Measurements from ENCODE around the gene DHX29.

The DHX29 gene

DNA sequence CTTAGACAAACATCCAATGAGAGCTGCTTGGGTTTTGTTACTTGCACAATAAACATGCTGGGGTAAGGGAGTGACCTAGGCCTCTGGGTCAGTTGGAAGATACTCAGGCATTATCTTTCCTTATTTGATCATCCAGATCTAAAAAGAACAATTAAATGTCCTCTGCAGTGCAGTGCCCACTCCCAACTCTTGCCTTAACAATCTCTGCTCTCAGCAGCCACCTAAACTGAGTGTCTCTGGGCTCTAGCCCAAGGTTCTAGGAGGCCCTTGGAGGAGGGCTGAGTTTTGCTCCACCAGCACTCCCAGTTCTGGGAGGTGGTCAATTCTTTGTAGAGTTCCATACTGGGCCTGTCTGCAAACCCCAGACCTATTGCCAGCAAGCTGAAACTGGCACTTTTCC is 82.1 kb downstream of the DHX29 start:
- no peak overlapping the region for H3K4me3 ChIP-seq (ENCODE audit: low read depth, low read length)
- H3K27me3 ChIP-seq, result peaks cover 98% of the 10 kb centered on the region
- H3K4me1 ChIP-seq, result no peaks in the 10 kb centered on the region
- no peaks in the 10 kb centered on the region for H3K36me3 ChIP-seq
- no peak for DNase-seq
- TF ChIP-seq, protein P1, sequence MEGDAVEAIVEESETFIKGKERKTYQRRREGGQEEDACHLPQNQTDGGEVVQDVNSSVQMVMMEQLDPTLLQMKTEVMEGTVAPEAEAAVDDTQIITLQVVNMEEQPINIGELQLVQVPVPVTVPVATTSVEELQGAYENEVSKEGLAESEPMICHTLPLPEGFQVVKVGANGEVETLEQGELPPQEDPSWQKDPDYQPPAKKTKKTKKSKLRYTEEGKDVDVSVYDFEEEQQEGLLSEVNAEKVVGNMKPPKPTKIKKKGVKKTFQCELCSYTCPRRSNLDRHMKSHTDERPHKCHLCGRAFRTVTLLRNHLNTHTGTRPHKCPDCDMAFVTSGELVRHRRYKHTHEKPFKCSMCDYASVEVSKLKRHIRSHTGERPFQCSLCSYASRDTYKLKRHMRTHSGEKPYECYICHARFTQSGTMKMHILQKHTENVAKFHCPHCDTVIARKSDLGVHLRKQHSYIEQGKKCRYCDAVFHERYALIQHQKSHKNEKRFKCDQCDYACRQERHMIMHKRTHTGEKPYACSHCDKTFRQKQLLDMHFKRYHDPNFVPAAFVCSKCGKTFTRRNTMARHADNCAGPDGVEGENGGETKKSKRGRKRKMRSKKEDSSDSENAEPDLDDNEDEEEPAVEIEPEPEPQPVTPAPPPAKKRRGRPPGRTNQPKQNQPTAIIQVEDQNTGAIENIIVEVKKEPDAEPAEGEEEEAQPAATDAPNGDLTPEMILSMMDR (IDR thresholded peaks at IDR 0.05; ENCODE audit: low read depth, low read length), result no peak
- H3K9me3 ChIP-seq, result no peaks in the 10 kb centered on the region

DNA sequence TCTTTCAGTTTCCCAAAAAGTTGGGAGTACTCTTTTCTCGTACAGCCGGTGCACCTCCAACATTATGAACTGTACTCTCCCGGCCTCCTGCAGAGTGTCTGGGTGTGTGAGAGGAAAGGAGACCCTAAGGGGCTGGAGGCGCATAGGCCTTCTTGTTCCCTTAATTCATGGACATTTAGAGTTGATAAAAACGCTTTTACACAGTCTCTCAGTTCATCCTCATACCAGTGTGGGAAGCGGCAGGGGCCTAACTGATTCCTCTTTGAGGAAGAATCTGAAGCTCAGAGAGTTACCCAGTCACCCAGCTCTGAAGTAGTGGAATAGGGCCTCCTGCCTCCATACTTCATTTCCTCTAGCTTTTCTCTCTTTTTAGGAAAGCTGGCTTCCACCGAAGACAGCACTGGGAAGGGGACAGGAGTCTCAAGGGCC is 83.7 kb downstream of the DHX29 start:
- no peaks in the 10 kb centered on the region for H3K36me3 ChIP-seq
- H3K9me3 ChIP-seq, result no peaks in the 10 kb centered on the region
- DNase-seq, result no peak
- peaks cover 92% of the 10 kb centered on the region for H3K27me3 ChIP-seq
- TF ChIP-seq, protein P1 (IDR thresholded peaks at IDR 0.05; ENCODE audit: low read depth, low read length), result no peak
- H3K4me1 ChIP-seq, result no peaks in the 10 kb centered on the region
- H3K4me3 ChIP-seq (ENCODE audit: low read depth, low read length), result no peak overlapping the region

DNA sequence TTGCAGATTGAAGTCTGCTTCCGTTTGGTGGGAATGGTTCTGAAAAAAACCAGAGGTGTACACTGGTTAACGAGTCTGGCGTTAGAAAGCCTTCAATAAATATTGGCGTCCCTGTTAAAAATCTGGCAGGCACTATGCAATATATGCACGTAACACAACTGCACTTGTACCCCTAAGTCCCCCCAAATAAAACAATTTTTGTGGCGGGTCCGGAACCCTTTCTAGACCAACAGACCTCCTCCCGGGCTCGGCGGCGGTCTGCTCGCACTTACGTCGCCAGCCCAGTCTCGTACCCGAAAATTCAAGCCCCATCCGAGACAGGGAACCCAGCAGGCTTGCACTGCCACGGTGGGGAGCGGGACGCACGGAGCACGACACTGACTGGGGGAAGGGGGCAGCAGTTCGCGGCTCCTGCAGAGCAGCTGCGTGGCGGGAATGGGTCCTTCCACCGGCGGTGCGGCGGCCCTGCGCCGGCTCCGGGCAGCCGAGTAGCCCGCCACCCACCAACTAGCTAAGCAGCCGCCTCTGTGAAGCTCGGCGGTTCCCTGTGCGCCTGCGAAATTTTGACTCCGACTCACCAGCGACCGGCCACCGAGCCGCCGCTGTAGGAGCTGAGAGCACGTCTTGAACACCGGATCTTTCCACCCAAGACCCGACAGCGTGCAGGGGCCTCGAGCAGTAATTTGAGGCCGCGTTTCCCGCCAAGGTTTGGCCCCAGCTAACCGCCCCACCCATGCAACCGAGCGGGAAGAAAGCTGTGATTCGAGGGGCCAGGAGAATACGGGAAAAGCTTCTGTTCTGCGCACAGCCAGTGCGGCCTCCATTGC is 84.3 kb downstream of the DHX29 start:
- TF ChIP-seq, protein P1 (IDR thresholded peaks at IDR 0.05; ENCODE audit: low read depth, low read length), result no peak
- H3K36me3 ChIP-seq, result no peaks in the 10 kb centered on the region
- no peaks in the 10 kb centered on the region for H3K9me3 ChIP-seq
- DNase-seq, result no peak
- no peaks in the 10 kb centered on the region for H3K4me1 ChIP-seq
- no peak overlapping the region for H3K4me3 ChIP-seq (ENCODE audit: low read depth, low read length)
- H3K27me3 ChIP-seq, result peaks cover 86% of the 10 kb centered on the region

DNA sequence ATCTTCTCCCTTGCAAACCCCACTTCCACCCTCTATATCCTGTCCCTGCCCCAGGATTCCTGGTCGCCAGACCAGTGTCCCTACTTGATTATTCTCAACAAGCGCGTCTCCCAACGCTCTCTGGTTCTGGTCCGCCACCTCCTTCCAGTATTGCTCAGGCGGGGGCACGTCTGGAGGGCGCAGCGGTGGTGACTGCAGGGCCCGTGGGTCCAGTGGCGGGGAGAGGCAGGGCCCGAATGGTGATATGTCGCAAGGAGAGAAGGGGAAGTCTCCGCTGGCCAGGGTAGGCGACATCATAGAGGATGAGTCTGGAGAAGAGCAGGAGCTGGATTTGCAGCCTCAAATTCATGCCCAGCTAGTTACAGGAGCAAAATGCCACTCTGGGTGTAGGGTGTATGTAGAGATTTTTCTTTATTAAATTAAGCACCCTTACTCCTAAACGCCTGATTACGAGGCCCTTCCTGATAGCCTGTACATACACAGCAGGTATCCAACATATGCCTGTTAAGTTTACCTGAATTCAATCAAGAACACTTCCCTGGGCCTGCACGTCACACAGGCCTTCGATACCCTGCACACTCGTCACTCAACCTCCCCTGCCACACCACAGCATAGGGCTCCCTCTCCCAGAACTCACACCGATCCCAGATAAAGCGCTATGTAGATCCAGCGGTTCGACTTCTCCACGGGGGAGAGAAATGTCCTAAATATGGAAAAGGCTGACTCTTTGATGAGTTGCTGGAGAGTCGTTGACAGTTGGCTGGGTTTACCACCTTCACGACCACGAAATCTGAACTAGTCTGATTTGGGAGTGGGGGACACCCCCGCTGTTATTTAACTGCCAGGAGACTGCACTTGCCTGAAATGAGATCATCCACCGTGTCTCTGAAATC is 85.2 kb downstream of the DHX29 start:
- Histone ChIP-seq H3K27me3 (peaks cover 79% of the 10 kb centered on the region), H3K9me3 (no peaks in the 10 kb centered on the region), H3K4me3 (ENCODE audit: low read depth, low read length) (no peak overlapping the region), H3K36me3 (no peaks in the 10 kb centered on the region), H3K4me1 (no peaks in the 10 kb centered on the region)
- TF ChIP-seq, protein P1 (IDR thresholded peaks at IDR 0.05; ENCODE audit: low read depth, low read length), result no peak
- DNase-seq, result no peak

DNA sequence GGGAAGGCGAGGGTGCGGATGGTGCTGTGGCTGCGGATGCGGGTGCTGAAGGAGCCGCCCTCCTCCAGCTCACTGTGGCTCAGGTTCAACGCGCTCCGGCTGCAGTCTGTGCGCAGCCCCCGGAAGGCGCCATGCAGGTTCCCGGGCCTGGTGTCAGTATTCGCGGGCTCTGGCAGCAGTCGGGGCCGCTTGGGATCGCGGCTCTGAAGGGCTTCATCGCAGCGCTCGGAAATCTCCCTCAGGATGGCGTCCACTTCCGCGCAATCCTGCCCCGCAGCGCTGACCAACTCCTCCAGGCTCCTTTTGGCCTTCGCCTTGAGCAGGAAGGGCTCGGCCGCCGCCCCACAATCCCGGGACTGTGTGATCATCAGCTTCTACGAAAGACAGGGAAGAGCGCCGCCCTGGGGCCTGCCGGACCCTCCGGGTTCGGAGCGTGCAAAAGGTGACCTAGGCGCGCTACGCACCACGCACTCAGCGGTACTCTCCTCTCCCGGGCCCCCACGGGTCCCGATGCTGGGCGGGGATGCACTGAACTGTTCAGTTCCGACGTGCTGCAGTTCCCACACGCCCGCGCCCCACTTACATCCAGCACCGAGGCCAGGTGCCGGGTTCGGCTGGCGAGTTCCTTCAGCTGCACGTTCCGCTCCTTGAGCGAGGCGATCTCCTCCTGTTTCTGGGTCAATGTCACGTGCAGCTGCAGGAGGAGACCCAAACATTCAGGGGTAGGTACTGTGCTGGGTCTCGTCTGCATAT is 86.9 kb downstream of the DHX29 start:
- Histone ChIP-seq H3K36me3 (no peaks in the 10 kb centered on the region), H3K27me3 (peaks cover 68% of the 10 kb centered on the region), H3K4me1 (no peaks in the 10 kb centered on the region), H3K4me3 (ENCODE audit: low read depth, low read length) (peak overlapping the region; percentile 43), H3K9me3 (no peaks in the 10 kb centered on the region)
- TF ChIP-seq, protein P1 (IDR thresholded peaks at IDR 0.05; ENCODE audit: low read depth, low read length), result peak; percentile 8; the same call in 1 of the 2 replicates
- DNase-seq, result no peak

Measured in BE2C (cell line).